ENCODE measurements around the gene NCOA3. TPM values are rescaled to one million over a fixed set of nuclear protein-coding genes. Genes with fewer than 3 reads are reported as not detected.

Gene NCOA3
- total and polyA plus RNA-seq, 2 of the 8 experiments (the other 6 are each of a cell fraction or from before 2014, with no cell fraction given) = 7.9 to 24.7 TPM

- Histone ChIP-seq H2BK120ac (replicated peaks; ENCODE audit: low read depth, low read length) (no peak overlapping the region), H3K56ac (replicated peaks; ENCODE audit: insufficient read length, low read depth, low read length) (no peak overlapping the region), H2AFZ (ENCODE audit: low read length) (no peak overlapping the region), H3K9ac (replicated peaks in 1 of 4; ENCODE audit: extremely low read depth in 1 of 4, low read depth in 3 of 4, low read length in 3 of 4) (no peak overlapping the region), H3K36me3 (ENCODE audit: control insufficient read depth in 2 of 4, insufficient read depth in 4 of 4, low read length in 3 of 4) (no peaks in the 10 kb centered on the region), H2BK12ac (ENCODE audit: low read depth, low read length) (no peak overlapping the region), H2AK5ac (ENCODE audit: low read depth, low read length) (no peak overlapping the region), H4K91ac (replicated peaks; ENCODE audit: insufficient read length, low read length) (no peak overlapping the region), H3K79me1 (ENCODE audit: low read depth, low read length) (no peaks in the 10 kb centered on the region), H3K4ac (replicated peaks; ENCODE audit: insufficient read length, low read depth, low read length) (no peak overlapping the region), H3K27me3 (replicated peaks in 1 of 4; ENCODE audit: control insufficient read depth in 3 of 4, extremely low read depth in 1 of 4, insufficient read depth in 3 of 4, low read length in 3 of 4) (peaks cover 0 to 1% (median 0%) of the 10 kb centered on the region in 4 experiments; a peak in 1 of 7 replicates), H3K4me2 (ENCODE audit: insufficient read depth in 1 of 2, low read depth in 2 of 2, low read length in 2 of 2) (no peak overlapping the region), H3K18ac (ENCODE audit: extremely low read depth, low read length) (no peak overlapping the region), H4K8ac (ENCODE audit: extremely low read depth, insufficient read depth, low read length) (no peak overlapping the region), H3K79me2 (ENCODE audit: control insufficient read depth in 1 of 2, insufficient read depth in 2 of 2, low read length in 2 of 2) (peaks cover 0 to 3% of the 10 kb centered on the region in 2 experiments; a peak in 1 of 4 replicates), H3K14ac (ENCODE audit: insufficient read length) (no peak overlapping the region), H3K9me3 (ENCODE audit: insufficient read depth in 2 of 2, low read depth in 1 of 2, low read length in 1 of 2) (no peaks in the 10 kb centered on the region), H3K4me3 (ENCODE audit: extremely low read depth in 1 of 4, insufficient read depth in 2 of 4, low read depth in 3 of 4, low read length in 4 of 4) (no peak overlapping the region), H4K5ac (ENCODE audit: insufficient read length, low read depth, low read length) (no peak overlapping the region), H3K4me1 (replicated peaks in 1 of 4; ENCODE audit: control insufficient read depth in 3 of 4, insufficient read depth in 4 of 4, low read length in 3 of 4) (no peaks in the 10 kb centered on the region), H2BK15ac (ENCODE audit: low read length) (no peak overlapping the region), H2BK20ac (ENCODE audit: low read length) (no peak overlapping the region), H3K23me2 (ENCODE audit: low read depth, low read length) (no peaks in the 10 kb centered on the region), H3K27ac (ENCODE audit: low read depth, low read length) (no peak overlapping the region), H3K23ac (ENCODE audit: insufficient read length) (no peak overlapping the region), H4K20me1 (replicated peaks in 1 of 2; ENCODE audit: control insufficient read depth in 1 of 2, insufficient read depth in 2 of 2, low read length in 2 of 2) (no peaks in the 10 kb centered on the region), H2BK5ac (ENCODE audit: low read depth, low read length) (no peak overlapping the region)
- DNase-seq (ENCODE audit: low read depth in 1 of 2, low spot score in 2 of 2) (no peak), FAIRE-seq (no peak)
- TF ChIP-seq SP1 (IDR thresholded peaks at IDR 0.05; ENCODE audit: low read depth, low read length) = no peak
- ChIA-PET POLR2A (ENCODE audit: partially characterized antibody) (no interaction called here), CTCF (ENCODE audit: partially characterized antibody) (interaction anchor here (1.6 to 2.5 kb wide), 2 partner anchors 10 to 90 kb away, joined by 9 to 10 read pairs; no protein-coding TSS in a partner anchor)
Measured at GRCh38 chr20:47610945-47611250, 109.2 kb downstream of the NCOA3 start.
